ENCODE data around the gene PRKD3. TPM values are rescaled to one million over a fixed set of nuclear protein-coding genes. Genes with fewer than 3 reads are reported as not detected.

Gene PRKD3
- total RNA-seq, 1 experiment from 2014 or later, result 23.9 TPM

DNA sequence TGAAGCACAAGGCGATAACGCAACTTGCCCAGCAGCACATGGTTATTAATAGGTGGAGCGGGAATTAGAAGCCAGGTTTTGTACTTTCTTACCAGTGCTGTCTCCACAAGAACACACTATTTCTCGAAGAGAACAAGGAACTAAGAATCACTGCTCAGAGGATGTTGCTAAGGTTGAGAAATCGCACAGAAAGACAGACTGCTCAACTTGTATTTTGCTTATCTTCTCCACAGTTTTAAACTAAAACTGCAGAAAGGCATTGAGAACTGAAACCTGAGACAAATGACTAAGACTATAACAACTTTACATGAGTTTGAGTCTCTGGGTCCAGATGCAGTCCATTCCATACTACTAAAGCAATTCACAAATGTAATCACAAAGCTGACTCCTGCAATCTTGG lies 6.2 kb downstream of the PRKD3 start:
- no peaks in the 10 kb centered on the region for H3K9me3 Mint-ChIP-seq (ENCODE audit: unreplicated experiment)
- H3K4me1 Mint-ChIP-seq (ENCODE audit: insufficient read depth, unreplicated experiment), result peaks cover 21% of the 10 kb centered on the region
- BruUV-seq (replicated peaks), result no TSS peak
- intact Hi-C loops (cut with micrococcal nuclease), result no loop called here
- ChIA-PET CTCF (interaction anchor here (0.5 to 0.7 kb wide), 5 partner anchors 34 to 623 kb away, joined by 3 to 4 read pairs (median 3); no protein-coding TSS in a partner anchor), POLR2A (interaction anchor here (1.1 to 1.9 kb wide), 2 partner anchors 47 to 87 kb away, joined by 3 to 5 read pairs; partner anchors contain the start of genes CEBPZ and NDUFAF7)
- H3K27me3 Mint-ChIP-seq (ENCODE audit: insufficient read depth, unreplicated experiment), result no peaks in the 10 kb centered on the region
- no peak overlapping the region for H3K4me3 Mint-ChIP-seq (ENCODE audit: unreplicated experiment)
- no peak overlapping the region for H3K27ac Mint-ChIP-seq (ENCODE audit: low read depth, unreplicated experiment)
- H3K36me3 Mint-ChIP-seq (ENCODE audit: insufficient read depth, unreplicated experiment), result peaks cover 13% of the 10 kb centered on the region
- DNase-seq (ENCODE audit: unreplicated experiment), result no peak
- TF ChIP-seq, protein P1, sequence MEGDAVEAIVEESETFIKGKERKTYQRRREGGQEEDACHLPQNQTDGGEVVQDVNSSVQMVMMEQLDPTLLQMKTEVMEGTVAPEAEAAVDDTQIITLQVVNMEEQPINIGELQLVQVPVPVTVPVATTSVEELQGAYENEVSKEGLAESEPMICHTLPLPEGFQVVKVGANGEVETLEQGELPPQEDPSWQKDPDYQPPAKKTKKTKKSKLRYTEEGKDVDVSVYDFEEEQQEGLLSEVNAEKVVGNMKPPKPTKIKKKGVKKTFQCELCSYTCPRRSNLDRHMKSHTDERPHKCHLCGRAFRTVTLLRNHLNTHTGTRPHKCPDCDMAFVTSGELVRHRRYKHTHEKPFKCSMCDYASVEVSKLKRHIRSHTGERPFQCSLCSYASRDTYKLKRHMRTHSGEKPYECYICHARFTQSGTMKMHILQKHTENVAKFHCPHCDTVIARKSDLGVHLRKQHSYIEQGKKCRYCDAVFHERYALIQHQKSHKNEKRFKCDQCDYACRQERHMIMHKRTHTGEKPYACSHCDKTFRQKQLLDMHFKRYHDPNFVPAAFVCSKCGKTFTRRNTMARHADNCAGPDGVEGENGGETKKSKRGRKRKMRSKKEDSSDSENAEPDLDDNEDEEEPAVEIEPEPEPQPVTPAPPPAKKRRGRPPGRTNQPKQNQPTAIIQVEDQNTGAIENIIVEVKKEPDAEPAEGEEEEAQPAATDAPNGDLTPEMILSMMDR (IDR thresholded peaks at IDR 0.05; ENCODE audit: unreplicated experiment), result no peak

DNA sequence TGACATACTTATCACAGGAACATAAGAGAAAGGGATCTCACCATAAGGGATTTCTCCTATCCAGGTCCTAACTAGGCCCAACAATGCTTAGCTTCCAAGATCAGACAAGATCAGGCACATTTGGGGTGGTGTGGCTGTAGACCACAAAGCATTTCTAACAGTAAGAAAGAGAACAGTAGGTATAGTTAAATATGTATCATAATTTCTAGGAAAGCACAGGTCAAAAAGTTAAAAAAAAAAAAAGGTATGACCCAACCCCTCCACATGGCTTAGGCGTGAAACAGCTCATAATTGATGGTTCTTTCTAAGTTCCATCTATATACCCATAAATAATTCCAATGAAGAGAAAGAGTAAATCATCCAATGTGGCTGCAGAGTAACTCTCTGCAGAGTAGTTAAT lies 6.9 kb downstream of the PRKD3 start:
- no peak for DNase-seq (ENCODE audit: unreplicated experiment)
- no TSS peak for BruUV-seq (replicated peaks)
- no peaks in the 10 kb centered on the region for H3K9me3 Mint-ChIP-seq (ENCODE audit: unreplicated experiment)
- CTCF ChIA-PET, result interaction anchor here (0.7 to 1.3 kb wide), 4 partner anchors 53 to 624 kb away, joined by 3 to 4 read pairs (median 3); no protein-coding TSS in a partner anchor
- POLR2A ChIA-PET, result interaction anchor here (1.0 to 1.9 kb wide), 3 partner anchors 46 to 1434 kb away, joined by 3 to 5 read pairs (median 3); partner anchors contain the start of genes CEBPZ, NDUFAF7 and SRSF7
- H3K36me3 Mint-ChIP-seq (ENCODE audit: insufficient read depth, unreplicated experiment), result peaks cover 13% of the 10 kb centered on the region
- intact Hi-C loops (cut with micrococcal nuclease), result no loop called here
- TF ChIP-seq, protein P1 (IDR thresholded peaks at IDR 0.05; ENCODE audit: unreplicated experiment), result no peak
- no peak overlapping the region for H3K4me3 Mint-ChIP-seq (ENCODE audit: unreplicated experiment)
- H3K4me1 Mint-ChIP-seq (ENCODE audit: insufficient read depth, unreplicated experiment), result peaks cover 21% of the 10 kb centered on the region
- H3K27me3 Mint-ChIP-seq (ENCODE audit: insufficient read depth, unreplicated experiment), result no peaks in the 10 kb centered on the region
- no peak overlapping the region for H3K27ac Mint-ChIP-seq (ENCODE audit: low read depth, unreplicated experiment)

DNA sequence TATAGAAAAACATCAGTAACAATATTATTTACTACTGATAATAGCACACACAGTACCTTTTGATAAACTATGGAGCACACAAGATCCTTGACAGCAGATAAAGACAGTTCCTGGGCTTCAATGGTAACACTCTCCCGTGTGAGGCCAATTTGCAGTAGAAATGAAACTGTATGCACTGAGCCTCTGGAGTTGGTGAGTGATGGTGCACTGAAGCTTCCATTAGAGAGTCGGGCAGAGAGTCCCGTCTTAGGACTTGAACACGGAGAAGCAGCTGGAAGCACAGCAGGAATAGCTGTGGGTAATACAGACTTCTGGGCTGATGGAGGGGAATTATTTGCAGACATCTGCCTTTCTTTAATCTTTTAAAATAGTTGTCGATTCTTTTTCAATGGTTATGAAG lies 8.5 kb downstream of the PRKD3 start:
- no peak overlapping the region for H3K4me3 Mint-ChIP-seq (ENCODE audit: unreplicated experiment)
- H3K27me3 Mint-ChIP-seq (ENCODE audit: insufficient read depth, unreplicated experiment), result no peaks in the 10 kb centered on the region
- BruUV-seq (replicated peaks), result no TSS peak
- peaks cover 13% of the 10 kb centered on the region for H3K36me3 Mint-ChIP-seq (ENCODE audit: insufficient read depth, unreplicated experiment)
- H3K4me1 Mint-ChIP-seq (ENCODE audit: insufficient read depth, unreplicated experiment), result peaks cover 15% of the 10 kb centered on the region
- ChIA-PET CTCF (interaction anchor here (0.7 kb wide), 1 partner anchor 190 kb away, joined by 3 read pairs; no protein-coding TSS in a partner anchor), POLR2A (interaction anchor here (9.7 kb wide), 1 partner anchor 6 kb away, joined by 104 read pairs; the partner anchor contains the start of gene PRKD3)
- no peak overlapping the region for H3K27ac Mint-ChIP-seq (ENCODE audit: low read depth, unreplicated experiment)
- no peak for DNase-seq (ENCODE audit: unreplicated experiment)
- TF ChIP-seq, protein P1 (IDR thresholded peaks at IDR 0.05; ENCODE audit: unreplicated experiment), result no peak
- no peaks in the 10 kb centered on the region for H3K9me3 Mint-ChIP-seq (ENCODE audit: unreplicated experiment)
- intact Hi-C loops (cut with micrococcal nuclease), result no loop called here

DNA sequence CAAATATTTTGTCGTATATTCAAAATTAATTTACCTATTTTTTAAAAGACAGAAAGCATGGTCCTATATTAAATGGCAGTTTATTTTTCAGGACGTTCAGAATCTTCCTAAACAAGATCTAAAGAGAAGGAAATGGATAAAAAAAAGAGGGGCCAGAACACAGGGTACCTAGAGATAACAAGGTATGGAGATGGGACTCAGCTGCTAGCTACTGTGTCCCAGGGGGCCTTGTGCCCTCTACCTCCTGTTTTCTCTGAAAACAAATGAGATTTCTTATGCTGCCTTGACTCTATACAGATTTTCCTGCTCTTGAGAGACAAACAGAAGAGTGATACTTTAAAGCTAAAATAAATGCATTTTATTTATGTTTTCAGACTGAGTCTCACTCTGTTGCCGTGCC lies 9.3 kb downstream of the PRKD3 start:
- Mint-ChIP-seq H3K27me3 (ENCODE audit: insufficient read depth, unreplicated experiment) (no peaks in the 10 kb centered on the region), H3K27ac (ENCODE audit: low read depth, unreplicated experiment) (no peak overlapping the region), H3K4me3 (ENCODE audit: unreplicated experiment) (no peak overlapping the region), H3K4me1 (ENCODE audit: insufficient read depth, unreplicated experiment) (peaks cover 23% of the 10 kb centered on the region), H3K9me3 (ENCODE audit: unreplicated experiment) (no peaks in the 10 kb centered on the region), H3K36me3 (ENCODE audit: insufficient read depth, unreplicated experiment) (peaks cover 13% of the 10 kb centered on the region)
- POLR2A ChIA-PET, result interaction anchor here (1.0 to 9.7 kb wide), 3 partner anchors 7 to 84 kb away, joined by 3 to 104 read pairs (median 4); partner anchors contain the start of genes CEBPZ, NDUFAF7 and PRKD3
- intact Hi-C loops (cut with micrococcal nuclease), result no loop called here
- no peak for DNase-seq (ENCODE audit: unreplicated experiment)
- TF ChIP-seq, protein P1 (IDR thresholded peaks at IDR 0.05; ENCODE audit: unreplicated experiment), result no peak
- CTCF ChIA-PET, result interaction anchor here (0.6 to 0.7 kb wide), 2 partner anchors 94 to 191 kb away, joined by 3 read pairs; no protein-coding TSS in a partner anchor
- no TSS peak for BruUV-seq (replicated peaks)

All from MCF 10A (cell line).